Measurements from ENCODE around the gene RMI2.

The RMI2 gene

DNA sequence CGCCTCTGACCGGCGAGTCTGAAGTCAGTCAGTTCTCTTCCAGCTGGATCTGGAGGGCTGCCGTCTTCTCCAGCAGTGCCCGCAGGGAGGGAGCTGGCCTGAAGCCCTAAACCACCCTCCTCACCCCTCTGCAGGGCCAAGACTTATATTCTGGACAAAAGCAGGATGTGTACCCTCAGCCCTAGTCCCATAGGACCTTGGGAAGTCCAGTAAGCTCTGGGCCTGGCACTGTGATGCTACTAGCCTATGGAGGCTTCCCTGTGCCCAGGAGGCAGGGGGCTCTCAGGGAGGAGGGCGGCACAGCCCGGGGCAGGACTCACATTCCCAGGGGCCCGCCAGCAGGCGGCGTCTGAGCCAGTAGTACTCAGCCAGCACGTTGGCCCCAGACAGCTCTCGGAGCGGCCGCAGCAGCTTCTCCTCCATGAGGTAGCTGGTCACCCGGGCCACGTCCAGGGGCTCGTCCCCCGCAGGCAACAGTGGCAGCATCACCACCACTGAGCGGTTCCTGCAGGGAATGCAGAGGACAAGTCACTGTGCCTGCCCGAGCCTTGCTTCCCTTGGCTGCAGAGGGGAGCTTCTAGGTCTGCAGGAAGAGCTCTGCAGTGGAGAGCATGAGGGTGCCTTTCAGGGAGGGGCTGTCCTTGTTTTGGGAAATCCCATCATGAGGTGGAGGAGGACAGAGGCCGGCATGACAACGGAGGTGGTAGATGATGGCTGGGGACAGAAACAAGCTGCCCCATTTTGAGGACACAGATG, 41.7 kb downstream of the RMI2 start:
- no peak for TF ChIP-seq GATA2 (IDR thresholded peaks at IDR 0.05; ENCODE audit: low read depth, low read length)
- no peak for TF ChIP-seq GATA3 (IDR thresholded peaks at IDR 0.05; ENCODE audit: low read depth, low read length)

DNA sequence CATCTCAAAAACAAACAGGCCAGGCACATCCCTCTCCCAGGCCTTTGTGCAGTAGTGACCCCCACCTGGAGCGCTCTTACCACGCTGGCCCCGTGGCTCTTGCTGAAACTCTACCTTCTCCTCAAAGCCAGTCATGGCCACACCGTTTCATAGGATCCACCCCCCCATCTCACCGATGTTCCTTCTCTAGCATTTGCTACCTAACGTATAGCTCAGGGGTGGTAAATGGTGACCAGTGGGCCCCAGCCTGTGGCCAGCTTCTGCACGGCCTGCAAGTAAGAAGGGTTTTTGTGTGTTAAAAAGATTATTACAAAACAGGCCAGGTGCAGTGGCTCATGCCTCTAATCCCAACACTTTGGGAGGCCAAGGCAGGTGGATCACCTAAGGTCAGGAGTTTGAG, 43.8 kb downstream of the RMI2 start:
- TF ChIP-seq GATA2 (IDR thresholded peaks at IDR 0.05; ENCODE audit: low read depth, low read length) (no peak), GATA3 (IDR thresholded peaks at IDR 0.05; ENCODE audit: low read depth, low read length) (no peak)

DNA sequence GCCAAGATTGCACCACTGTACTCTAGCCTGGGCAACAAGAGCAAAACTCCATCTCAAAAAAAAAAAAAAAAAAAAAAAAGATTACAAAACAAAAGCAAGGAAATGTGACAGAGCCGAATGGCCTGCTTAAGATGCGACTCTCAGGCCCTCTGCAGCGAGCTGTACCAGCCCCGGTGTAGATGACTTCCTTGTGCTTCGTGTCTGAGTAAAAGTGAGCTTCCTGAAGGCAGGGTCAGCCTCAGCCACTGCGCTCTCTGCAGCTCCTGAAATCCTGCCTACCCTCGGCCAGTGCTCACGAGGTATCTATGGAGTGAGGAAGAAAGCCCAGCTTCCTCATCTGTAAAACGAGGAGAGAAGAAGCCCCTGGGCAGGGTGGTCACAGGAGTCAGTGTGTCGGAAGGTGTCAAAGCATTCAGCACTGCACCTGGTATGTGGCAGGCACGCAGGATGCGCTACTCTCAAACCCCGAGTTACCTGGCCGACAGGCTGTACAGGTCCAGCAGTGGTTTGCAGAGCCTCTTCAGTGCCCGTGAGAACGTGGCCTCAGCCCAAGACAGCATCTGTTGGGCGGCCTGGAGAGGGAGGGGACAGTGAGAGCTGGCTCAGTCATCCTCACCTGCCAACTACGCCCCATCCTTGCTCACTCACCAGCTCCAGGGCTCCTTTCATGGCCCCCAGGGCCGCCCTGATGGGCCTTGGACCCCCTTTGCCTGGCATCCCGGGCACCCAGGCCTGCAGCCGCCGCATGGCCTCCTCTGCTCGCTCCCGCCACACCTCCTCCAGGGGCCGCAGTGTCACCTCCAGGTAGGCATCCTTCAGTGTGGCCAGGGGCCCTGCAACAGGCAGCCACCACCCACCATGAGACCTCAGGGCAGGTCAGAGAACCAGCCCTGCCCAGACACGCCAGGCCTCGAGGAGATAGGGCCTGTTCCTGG, 44.6 kb downstream of the RMI2 start:
- TF ChIP-seq GATA2 (IDR thresholded peaks at IDR 0.05; ENCODE audit: low read depth, low read length) = no peak
- TF ChIP-seq GATA3 (IDR thresholded peaks at IDR 0.05; ENCODE audit: low read depth, low read length) = no peak

DNA sequence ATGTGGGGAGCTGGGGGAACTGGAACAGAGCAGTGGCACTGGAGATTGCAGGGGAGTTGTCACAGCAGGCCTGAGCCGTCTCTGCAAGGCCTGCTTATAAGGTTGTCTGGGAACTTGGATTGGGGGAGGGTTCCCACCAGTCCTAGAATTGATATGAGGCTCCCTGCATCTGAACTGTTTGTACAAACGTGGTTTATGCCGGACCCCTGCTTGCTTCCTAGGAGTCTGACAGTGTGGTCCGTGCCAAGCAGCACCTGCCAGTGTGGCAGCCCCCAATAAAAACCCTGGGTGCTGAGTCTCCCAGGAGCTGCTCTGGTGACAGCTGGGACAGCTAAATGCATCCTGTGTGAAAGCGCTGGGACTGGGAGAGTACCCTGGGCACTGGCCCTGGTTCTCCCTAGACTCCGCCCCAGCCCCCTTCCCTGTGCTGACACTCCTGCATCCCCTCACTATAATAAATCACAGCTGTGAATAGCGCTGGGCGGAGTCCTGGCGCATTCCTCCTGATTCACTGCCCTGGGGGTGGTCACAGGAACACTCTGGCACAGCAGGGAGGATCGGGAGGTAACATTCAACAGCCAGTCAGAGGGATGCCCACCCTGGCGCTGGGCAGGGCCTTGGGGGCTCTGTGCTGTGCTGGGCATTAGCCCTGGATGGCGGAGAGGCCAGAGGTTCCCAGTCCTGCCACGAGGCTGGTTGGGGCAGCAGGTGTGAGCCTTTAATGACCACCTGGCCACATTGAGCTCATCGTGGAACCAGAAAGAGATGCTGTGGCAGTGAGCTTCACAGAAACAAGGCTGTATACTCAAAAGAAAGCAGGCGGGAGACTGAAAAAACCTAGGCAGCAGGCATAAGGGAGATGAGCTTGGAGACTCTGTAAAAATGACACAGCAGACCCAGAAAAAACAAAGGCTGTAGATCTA, 45.6 kb downstream of the RMI2 start:
- TF ChIP-seq GATA2 (IDR thresholded peaks at IDR 0.05; ENCODE audit: low read depth, low read length) = no peak
- TF ChIP-seq GATA3 (IDR thresholded peaks at IDR 0.05; ENCODE audit: low read depth, low read length) = no peak

DNA sequence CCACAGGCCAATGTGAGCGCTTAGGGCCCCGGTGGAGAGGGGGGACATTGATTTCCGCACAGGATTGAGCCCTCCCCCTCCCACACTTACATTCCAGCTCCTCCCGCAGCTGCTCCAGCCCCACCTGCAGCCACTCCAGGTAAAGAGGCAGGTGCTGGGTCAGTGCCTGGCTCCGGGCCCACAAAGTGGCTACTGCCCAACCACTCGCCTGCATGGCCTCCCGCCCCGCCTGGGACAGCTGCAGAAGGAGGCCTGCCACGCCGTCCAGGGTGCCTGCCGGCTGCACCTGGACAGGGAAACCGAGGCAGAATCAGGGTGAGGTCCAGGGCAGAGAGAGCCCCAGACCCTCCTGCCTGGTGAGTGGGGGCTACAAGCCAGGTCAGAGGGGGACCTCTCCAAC, 46.3 kb downstream of the RMI2 start:
- no peak for TF ChIP-seq GATA3 (IDR thresholded peaks at IDR 0.05; ENCODE audit: low read depth, low read length)
- no peak for TF ChIP-seq GATA2 (IDR thresholded peaks at IDR 0.05; ENCODE audit: low read depth, low read length)

DNA sequence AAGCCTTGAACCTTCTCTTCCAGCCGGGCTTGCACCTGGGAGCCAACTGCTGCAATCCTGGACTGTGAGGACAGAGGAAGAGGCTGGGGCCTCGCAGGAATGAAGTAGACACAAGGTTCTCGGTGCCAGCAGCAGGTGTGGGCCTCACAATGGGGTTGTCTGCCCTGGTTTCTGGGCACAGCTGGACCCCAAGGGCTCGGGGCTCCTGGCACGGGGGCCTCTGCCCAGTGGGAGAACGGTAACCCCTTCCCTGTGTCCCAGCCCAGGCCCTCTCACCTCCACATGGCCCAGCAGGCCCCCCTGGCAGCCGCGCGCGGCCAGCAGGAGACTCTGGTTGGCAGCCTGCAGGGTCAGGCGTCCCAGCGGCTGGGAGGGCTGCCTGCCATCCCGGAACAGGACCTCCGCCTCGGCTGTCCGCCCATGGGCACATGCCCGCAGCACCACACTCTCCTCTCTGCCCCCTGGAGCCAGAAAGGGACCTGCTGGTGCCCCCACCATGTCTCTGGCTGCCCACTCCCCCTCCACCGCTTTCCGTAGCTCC, 46.9 kb downstream of the RMI2 start:
- TF ChIP-seq GATA2 (IDR thresholded peaks at IDR 0.05; ENCODE audit: low read depth, low read length) (no peak), GATA3 (IDR thresholded peaks at IDR 0.05; ENCODE audit: low read depth, low read length) (no peak)

DNA sequence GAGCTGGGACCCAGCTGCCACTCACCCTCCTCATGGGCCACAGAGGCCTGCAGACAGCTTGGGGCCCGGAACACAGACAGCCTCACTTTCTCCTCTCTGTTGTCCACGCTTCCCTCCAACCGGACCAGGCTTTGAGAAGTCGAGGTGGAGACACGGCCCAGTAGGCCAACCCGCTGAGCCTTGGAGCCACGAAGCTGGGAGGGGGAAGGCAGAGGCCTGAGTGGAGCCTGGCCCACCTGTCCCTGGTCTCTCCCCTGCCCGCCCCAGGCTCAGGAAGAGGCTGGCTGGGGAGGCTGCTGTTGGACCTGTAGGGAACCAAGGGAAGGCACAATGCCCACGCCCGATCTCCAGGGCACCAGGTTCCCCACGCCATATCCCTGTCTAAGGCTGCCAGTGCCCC, 48.1 kb downstream of the RMI2 start:
- TF ChIP-seq GATA2 (IDR thresholded peaks at IDR 0.05; ENCODE audit: low read depth, low read length) = no peak

DNA sequence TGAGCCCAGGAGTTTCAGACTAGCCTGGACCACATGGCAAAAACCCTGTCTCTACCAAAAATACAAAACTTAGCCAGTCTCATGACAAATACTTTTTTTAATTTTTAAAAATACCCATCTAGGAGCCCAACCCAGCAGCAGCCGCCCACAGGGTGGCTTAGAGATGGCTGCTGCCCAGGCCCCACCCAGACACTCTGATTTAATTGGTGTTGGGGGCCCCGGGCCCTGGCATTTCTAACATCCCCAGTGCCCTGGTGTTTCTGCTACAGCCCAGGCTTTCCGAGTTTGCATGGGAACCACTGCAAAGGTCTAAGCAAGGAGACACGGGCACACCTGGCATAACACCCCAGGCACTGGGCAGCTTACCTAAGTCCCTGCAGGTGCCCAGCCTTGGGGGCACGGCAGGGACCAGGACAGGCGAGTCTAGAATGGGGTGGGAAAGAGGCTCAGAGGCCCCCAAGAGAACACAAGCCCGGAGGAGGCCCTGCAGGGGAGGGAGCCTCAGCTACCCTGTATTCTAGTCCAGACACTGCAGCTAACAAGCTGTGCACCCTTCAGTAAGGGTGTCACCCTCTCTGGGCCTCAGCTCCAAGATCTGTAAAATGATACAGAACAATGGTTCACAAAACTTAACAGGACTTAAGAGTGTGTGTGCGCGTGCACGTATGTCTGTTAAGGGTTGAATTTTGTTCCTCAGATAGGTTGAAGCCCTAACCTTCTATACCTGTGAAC, 48.8 kb downstream of the RMI2 start:
- TF ChIP-seq GATA2 (IDR thresholded peaks at IDR 0.05; ENCODE audit: low read depth, low read length) (no peak), GATA3 (IDR thresholded peaks at IDR 0.05; ENCODE audit: low read depth, low read length) (no peak)

DNA sequence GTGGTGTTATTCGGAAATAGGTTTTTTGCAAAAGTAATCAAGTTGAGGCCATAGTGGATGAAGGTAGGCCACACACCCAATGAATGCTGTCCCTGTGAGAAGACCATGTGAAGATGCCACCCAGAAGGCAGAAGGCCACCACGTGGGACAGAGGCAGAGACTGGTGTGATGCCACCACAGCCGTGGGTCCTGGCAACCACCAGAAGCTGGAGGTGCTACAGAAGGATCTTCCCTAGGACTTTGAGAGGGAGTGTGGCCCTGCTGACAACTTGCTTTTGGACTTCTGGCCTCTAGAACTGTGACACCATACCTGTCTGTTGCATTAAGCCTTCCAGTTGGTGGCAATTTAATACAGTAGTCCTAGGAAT, 49.3 kb downstream of the RMI2 start:
- TF ChIP-seq GATA3 (IDR thresholded peaks at IDR 0.05; ENCODE audit: low read depth, low read length) (no peak), GATA2 (IDR thresholded peaks at IDR 0.05; ENCODE audit: low read depth, low read length) (no peak)

DNA sequence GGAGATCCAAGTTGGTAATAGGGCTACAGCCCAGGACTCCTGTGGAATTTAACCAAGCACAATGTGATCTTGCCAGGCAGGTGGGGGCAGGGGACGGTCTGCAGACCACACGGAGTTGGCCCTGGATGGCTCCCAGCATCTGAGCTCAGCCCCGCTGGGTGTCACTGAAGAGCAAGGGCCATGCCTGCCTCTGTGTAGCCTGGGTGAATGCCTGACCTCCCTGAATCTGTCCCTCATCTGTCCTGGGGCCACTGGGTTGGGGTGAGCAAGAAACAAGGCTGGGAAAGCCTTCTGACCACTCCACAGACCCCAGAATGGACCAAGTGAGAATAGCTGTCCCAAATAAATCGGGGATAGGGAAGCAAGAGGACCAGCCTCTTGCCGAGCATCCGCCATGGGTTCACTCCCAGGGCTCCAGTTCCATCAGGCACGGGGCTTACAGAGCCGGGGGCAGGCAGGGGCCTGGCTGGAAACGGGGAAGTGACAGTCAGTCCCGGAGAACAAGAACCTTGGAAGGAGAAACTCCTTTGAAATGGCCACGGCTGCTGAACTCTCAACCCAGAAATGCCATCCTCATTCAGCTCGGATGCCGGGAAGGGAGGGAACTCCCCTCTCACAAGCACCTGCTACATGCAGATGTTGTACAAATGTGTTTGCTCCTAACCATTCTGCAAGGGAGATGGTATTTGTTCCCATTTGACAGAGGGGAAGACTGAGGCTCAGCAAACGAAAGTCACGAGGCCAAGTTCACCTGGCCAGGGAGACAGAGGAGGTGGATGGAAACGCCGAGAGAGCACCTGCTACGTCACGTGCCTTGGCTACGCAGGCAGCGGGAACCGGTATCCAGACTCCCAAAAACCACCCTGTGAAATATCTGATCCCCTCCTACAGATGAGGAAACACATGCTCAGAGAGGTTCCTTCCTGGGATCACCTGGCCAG, 50.0 kb downstream of the RMI2 start:
- TF ChIP-seq GATA3 (IDR thresholded peaks at IDR 0.05; ENCODE audit: low read depth, low read length) (no peak), GATA2 (IDR thresholded peaks at IDR 0.05; ENCODE audit: low read depth, low read length) (no peak)

DNA sequence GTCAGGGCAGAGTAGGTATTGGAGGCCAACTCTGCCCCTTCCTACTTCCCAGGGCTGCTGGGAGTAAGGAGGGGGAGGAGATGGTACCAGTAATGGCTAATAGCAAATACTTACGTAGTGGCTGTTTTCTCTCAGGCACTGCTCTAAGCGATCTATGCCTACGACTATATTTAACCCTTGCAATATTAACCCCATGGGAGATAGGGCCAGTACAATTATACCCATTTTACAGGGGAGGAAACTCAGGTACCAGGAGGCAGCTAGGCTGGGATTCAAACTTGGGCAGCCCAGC, 50.6 kb downstream of the RMI2 start:
- no peak for TF ChIP-seq GATA2 (IDR thresholded peaks at IDR 0.05; ENCODE audit: low read depth, low read length)
- TF ChIP-seq GATA3 (IDR thresholded peaks at IDR 0.05; ENCODE audit: low read depth, low read length) = no peak

DNA sequence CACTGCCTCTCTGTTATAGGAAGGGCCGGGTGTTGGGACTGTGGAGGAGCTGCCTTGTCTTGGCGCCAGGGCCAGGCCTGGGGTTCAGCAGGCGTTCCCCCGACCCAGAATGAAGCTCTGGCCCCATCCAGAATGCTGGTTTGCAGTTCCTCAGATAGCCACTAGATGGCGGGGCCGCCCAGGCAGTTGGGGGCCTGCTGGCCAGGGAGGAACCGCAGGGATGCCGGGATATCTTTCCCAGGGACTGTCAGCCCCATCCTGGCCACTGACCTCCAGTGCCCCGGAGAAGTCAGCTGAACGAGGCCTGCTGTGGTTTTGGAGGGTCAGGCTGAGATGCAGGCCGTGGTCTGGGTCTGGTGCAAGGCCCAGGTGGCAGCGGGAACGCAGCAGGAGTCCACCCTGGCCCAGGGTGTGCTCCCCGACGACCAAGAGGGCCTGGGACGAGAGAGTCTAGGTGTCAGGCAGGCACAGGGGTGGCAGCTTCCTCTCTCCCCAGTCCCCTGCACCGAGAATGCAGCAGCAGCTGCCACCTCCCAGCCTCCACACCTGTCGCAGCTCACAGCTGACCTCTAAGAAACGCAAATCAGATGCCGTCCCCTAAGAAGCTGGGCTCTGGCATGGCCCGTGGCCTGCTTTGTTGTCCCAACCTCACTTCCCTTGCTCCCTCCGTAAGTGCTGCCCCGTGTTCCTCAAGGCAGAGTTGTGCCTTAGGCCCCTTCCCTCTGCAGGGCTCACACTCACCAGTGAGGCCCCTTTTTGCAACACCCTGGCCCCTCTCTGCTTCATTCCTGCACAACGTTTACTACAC, 51.2 kb downstream of the RMI2 start:
- no peak for TF ChIP-seq GATA3 (IDR thresholded peaks at IDR 0.05; ENCODE audit: low read depth, low read length)
- TF ChIP-seq GATA2 (IDR thresholded peaks at IDR 0.05; ENCODE audit: low read depth, low read length) = no peak

Measured in SH-SY5Y (cell line).